Choroid plexus epithelial cell (primary cell): ENCODE results near the gene ARID5B.

Experiments
- DNase-seq: peaks from one replicate; pipeline ENCODE4 v3.0.0-alpha.2; 2010; ENCODE audit warnings: low read depth
- H3K4me3 ChIP-seq: 2 replicates; pipeline ENCODE4 v1.5.1; 2011; ENCODE audit warnings: low read depth, mild to moderate bottlenecking, control low read depth, low read length, moderate library complexity
- TF ChIP-seq, protein P1 (sequence below): conservative IDR thresholded peaks from 2 replicates; pipeline ENCODE4 v1.5.1; 2011; ENCODE audit warnings: low read depth, mild to moderate bottlenecking, control low read depth, inconsistent platforms, low read length, moderate library complexity

The ARID5B gene

DNA sequence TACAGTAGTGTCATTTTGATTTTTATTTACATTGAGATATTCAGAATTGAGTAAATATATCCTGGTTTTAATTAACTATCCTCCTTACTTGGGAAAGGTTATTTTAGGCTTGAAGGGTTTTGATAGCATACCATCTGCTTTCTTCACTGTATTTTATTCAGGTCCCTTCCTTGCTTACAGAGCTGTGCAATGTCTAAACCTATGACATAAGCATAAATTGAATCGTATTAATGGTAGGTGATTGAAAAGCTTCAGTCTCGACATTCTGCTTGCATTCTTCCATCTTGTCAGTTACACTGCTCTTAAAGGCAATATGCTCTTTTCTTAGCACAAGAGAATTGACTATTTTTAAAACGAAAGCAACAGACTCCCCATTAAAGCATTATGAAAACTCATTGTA, 102.5 kb downstream of the ARID5B start:
- DNase-seq: no peak
- H3K4me3 ChIP-seq: no peak overlapping the region
- TF ChIP-seq, protein P1, sequence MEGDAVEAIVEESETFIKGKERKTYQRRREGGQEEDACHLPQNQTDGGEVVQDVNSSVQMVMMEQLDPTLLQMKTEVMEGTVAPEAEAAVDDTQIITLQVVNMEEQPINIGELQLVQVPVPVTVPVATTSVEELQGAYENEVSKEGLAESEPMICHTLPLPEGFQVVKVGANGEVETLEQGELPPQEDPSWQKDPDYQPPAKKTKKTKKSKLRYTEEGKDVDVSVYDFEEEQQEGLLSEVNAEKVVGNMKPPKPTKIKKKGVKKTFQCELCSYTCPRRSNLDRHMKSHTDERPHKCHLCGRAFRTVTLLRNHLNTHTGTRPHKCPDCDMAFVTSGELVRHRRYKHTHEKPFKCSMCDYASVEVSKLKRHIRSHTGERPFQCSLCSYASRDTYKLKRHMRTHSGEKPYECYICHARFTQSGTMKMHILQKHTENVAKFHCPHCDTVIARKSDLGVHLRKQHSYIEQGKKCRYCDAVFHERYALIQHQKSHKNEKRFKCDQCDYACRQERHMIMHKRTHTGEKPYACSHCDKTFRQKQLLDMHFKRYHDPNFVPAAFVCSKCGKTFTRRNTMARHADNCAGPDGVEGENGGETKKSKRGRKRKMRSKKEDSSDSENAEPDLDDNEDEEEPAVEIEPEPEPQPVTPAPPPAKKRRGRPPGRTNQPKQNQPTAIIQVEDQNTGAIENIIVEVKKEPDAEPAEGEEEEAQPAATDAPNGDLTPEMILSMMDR: no peak

GRCh38 chr10:62005281-62005680, 103.8 kb downstream of the ARID5B start:
- no peak overlapping the region for H3K4me3 ChIP-seq
- DNase-seq: peak; percentile 39
- TF ChIP-seq, protein P1: no peak

- TF ChIP-seq, protein P1: no peak
- no peak overlapping the region for H3K4me3 ChIP-seq
- no peak for DNase-seq
Observed at GRCh38 chr10:62005687-62006086, 104.2 kb downstream of the ARID5B start.

DNA sequence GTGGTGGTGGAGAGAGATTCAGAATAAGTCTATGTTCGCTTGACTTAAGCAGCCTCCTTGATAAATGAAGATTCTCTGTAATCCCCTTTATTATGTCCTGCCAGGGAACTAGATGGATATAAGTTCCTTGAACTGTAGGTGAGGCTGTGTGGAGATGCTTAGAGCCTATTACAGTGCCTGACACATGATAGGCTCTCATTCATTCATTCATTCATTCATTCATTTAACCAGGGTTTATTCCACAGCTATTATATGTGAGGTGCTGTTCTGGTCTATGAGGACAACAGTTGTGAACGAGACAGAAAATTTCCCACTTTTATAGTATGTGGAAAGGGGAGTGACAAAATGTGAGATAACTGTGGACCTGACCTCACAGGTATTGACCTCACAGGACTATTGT, 105.6 kb downstream of the ARID5B start:
- H3K4me3 ChIP-seq: no peak overlapping the region
- TF ChIP-seq, protein P1: no peak
- no peak for DNase-seq

- no peak overlapping the region for H3K4me3 ChIP-seq
- DNase-seq: no peak
- TF ChIP-seq, protein P1: no peak
Observed at GRCh38 chr10:62008196-62008595, 106.7 kb downstream of the ARID5B start.

DNA sequence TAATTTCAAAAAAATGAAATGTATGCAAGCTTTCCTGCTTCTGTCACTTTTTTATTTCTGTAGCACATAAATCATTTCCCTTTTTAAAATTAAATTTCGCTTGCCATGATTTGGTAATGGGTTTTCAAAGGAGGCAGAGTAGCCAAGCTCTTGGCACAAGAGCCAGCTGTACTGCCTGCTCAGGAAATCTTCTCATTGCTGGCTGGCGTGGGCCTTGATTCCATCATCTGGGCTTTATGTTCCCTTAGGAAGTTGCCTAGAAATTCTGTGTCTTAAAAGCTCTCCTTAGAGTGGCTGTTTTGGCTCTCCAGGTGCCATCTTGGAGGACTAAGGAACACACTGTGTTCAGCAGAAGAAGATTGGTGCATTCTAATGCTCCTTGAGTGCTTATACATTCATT, 107.4 kb downstream of the ARID5B start:
- no peak overlapping the region for H3K4me3 ChIP-seq
- TF ChIP-seq, protein P1: no peak
- DNase-seq: no peak

- TF ChIP-seq, protein P1: no peak
- no peak overlapping the region for H3K4me3 ChIP-seq
- peak; percentile 48 for DNase-seq
Observed at GRCh38 chr10:62010366-62010765, 108.9 kb downstream of the ARID5B start.
